ENCODE measurements around the gene CFI. TPM values are rescaled to one million over a fixed set of nuclear protein-coding genes. Genes with fewer than 3 reads are reported as not detected.

CFI gene
- total and polyA plus RNA-seq, 9 of the 15 experiments (the other 6 are each of a cell fraction or from before 2014, with no cell fraction given), result 0.30 to 8.4 (median 0.95) TPM

- peak; percentile 70 for TF ChIP-seq REST (IDR thresholded peaks at IDR 0.05; ENCODE audit: borderline replicate concordance)
- TF ChIP-seq REST (CRISPR knock-in tag; IDR thresholded peaks at IDR 0.05; ENCODE audit: low read depth), result no peak
- no peak for TF ChIP-seq RBFOX2 (IDR thresholded peaks at IDR 0.05; ENCODE audit: low read depth, low read length)
- no peak for TF ChIP-seq KLF1 (tag; IDR thresholded peaks at IDR 0.05)
Observed at GRCh38 chr4:109809655-109810054, 7.9 kb upstream of the CFI start (continued).

All from K562 (cell line).